WTC11 (cell line): ENCODE data around the gene TCF7L2. TPM values are rescaled to one million over a fixed set of nuclear protein-coding genes. Genes with fewer than 3 reads are reported as not detected.
A peak's percentile ranks its signal among the peaks of the same experiment; 100 is the strongest.

Experiments
- ATAC-seq: fragments of 200-7000 bp; cut with Tn5 transposase; 2 replicates; pipeline ENCODE4 v1.10.0; 2021; ENCODE audit warnings: mild to moderate bottlenecking, moderate library complexity
- CTCF ChIA-PET: fragments of 300-600 bp; sonication (Branson Sonifier 250); formaldehyde crosslinking; loops from one replicate; lab custom pipeline; 2021; ENCODE audit warnings: antibody characterized with exemption; lab: Charles Lee
- POLR2A ChIA-PET: fragments of 350-600 bp; sonication (Branson Sonifier 250); formaldehyde crosslinking; loops from one replicate; lab custom pipeline; 2021; ENCODE audit warnings: antibody characterized with exemption; lab: Charles Lee
- DNase-seq: peaks from one replicate; pipeline ENCODE4 v3.0.0; 2021; ENCODE audit warnings: low spot score
- H3K27ac Mint-ChIP-seq: 2 replicates; pipeline ENCODE4 v1.8.0; 2021; ENCODE audit warnings: mixed read lengths
- H3K27me3 Mint-ChIP-seq: 2 replicates; pipeline ENCODE4 v1.8.0; 2021; ENCODE audit warnings: low read depth, mild to moderate bottlenecking, moderate library complexity, mixed read lengths
- H3K36me3 Mint-ChIP-seq: 2 replicates; pipeline ENCODE4 v1.8.0; 2021; ENCODE audit warnings: mixed read lengths
- H3K4me1 Mint-ChIP-seq: 2 replicates; pipeline ENCODE4 v1.8.0; 2022; ENCODE audit warnings: mixed read lengths
- H3K4me3 Mint-ChIP-seq: 2 replicates; pipeline ENCODE4 v1.8.0; 2021; ENCODE audit warnings: mild to moderate bottlenecking, moderate library complexity, mixed read lengths
- H3K9me3 Mint-ChIP-seq: 2 replicates; pipeline ENCODE4 v1.8.0; 2021; ENCODE audit warnings: mixed read lengths
- ATF6 ChIP-seq: sonication (generic); formaldehyde crosslinking; IDR thresholded peaks from 2 replicates; pipeline ENCODE4 v1.8.1; 2023; ENCODE audit warnings: mild to moderate bottlenecking, missing genetic modification reagents
- CREB1 ChIP-seq: sonication (generic); formaldehyde crosslinking; IDR thresholded peaks from 2 replicates; pipeline ENCODE4 v1.8.0; 2023; ENCODE audit warnings: mild to moderate bottlenecking, missing genetic modification reagents
- MLX ChIP-seq: sonication (generic); formaldehyde crosslinking; IDR thresholded peaks from 2 replicates; pipeline ENCODE4 v1.8.1; 2023; ENCODE audit warnings: mild to moderate bottlenecking, missing genetic modification reagents, moderate library complexity
- NFE2L1 ChIP-seq: sonication (generic); formaldehyde crosslinking; IDR thresholded peaks from 2 replicates; pipeline ENCODE4 v1.8.1; 2023; ENCODE audit warnings: missing genetic modification reagents
- OVOL2 ChIP-seq: fragments of 250-450 bp; sonication (Bioruptor Pico); IDR thresholded peaks from 2 replicates; pipeline ENCODE4 v1.9.0; 2021; ENCODE audit warnings: mild to moderate bottlenecking, borderline replicate concordance
- SMAD3 ChIP-seq: sonication (generic); formaldehyde crosslinking; IDR thresholded peaks from 2 replicates; pipeline ENCODE4 v1.8.0; 2022; ENCODE audit warnings: missing genetic modification reagents, mild to moderate bottlenecking, borderline replicate concordance
- TCF7 ChIP-seq: sonication (generic); formaldehyde crosslinking; IDR thresholded peaks from 2 replicates; pipeline ENCODE4 v1.8.0; 2022; ENCODE audit warnings: mild to moderate bottlenecking, low read depth, missing genetic modification reagents, moderate library complexity
- ZBTB21 ChIP-seq: sonication (generic); formaldehyde crosslinking; IDR thresholded peaks from 2 replicates; pipeline ENCODE4 v1.8.1; 2023; ENCODE audit warnings: mild to moderate bottlenecking, missing genetic modification reagents, borderline replicate concordance
- ZNF263 ChIP-seq: sonication (generic); formaldehyde crosslinking; IDR thresholded peaks from 2 replicates; pipeline ENCODE4 v1.8.1; 2022; ENCODE audit warnings: low read depth, mild to moderate bottlenecking, moderate library complexity, missing genetic modification reagents
- ZNF532 ChIP-seq: fragments of 250-450 bp; sonication (Bioruptor Pico); IDR thresholded peaks from 2 replicates; pipeline ENCODE4 v1.9.0; 2021; ENCODE audit warnings: mild to moderate bottlenecking, borderline replicate concordance
- total RNA-seq: library from RNA; stranded (reverse); gene quantifications from 3 replicates; pipeline ENCODE4 v1.2.3, GENCODE V29; 2021
- TF ChIP-seq, protein P1 (sequence below): fragments of 250-450 bp; sonication (Bioruptor Pico); IDR thresholded peaks from 2 replicates; pipeline ENCODE4 v1.8.0; 2021; ENCODE audit warnings: mild to moderate bottlenecking
- TF ChIP-seq, protein P2 (sequence below): sonication (generic); formaldehyde crosslinking; IDR thresholded peaks from 2 replicates; pipeline ENCODE4 v1.8.0; 2023; ENCODE audit warnings: missing genetic modification reagents, mild to moderate bottlenecking, borderline replicate concordance
- TF ChIP-seq, protein P3 (sequence below): sonication (generic); formaldehyde crosslinking; IDR thresholded peaks from 2 replicates; pipeline ENCODE4 v1.8.1; 2022; ENCODE audit warnings: mild to moderate bottlenecking, missing genetic modification reagents, moderate library complexity, borderline replicate concordance

TCF7L2 gene
- total RNA-seq, 1 experiment from 2014 or later, result 44.5 TPM

DNA sequence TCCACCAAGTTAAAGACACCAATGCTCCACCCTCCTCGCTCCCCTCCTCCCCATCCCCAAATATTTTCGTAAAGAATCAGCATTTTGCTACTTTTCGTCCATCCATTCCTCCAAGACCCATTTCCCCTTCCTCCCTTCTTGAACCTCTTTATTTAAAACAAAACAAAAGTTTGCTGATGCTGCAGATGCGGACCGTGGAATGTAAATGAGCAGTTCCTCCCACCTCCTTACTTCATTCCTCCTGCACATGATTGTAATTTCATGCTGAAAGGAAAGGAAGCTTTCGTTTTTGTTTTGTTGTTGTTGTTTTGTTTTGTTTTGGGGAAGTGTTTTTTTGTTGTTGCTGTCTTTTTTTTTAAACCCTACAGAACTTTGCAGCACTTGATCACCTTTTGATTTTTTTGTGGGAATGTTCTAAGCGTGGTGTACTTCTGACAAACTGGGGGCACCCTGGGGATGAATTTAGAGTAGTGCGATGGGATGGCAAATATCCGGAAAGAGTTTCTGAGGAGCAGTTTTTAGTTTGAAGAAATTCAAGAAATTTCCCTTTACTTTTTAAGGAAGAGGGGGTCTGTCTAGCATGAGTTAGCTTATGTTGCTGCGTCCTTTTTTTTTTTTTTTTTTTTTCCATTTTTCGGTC, 177.3 kb downstream of the TCF7L2 start (continued):
- TF ChIP-seq, protein P1, sequence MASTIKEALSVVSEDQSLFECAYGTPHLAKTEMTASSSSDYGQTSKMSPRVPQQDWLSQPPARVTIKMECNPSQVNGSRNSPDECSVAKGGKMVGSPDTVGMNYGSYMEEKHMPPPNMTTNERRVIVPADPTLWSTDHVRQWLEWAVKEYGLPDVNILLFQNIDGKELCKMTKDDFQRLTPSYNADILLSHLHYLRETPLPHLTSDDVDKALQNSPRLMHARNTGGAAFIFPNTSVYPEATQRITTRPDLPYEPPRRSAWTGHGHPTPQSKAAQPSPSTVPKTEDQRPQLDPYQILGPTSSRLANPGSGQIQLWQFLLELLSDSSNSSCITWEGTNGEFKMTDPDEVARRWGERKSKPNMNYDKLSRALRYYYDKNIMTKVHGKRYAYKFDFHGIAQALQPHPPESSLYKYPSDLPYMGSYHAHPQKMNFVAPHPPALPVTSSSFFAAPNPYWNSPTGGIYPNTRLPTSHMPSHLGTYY (CRISPR knock-in tag), result no peak
- TF ChIP-seq TCF7 (CRISPR knock-in tag) (no peak), CREB1 (no peak), ZNF532 (no peak)

- Mint-ChIP-seq H3K27me3 (no peaks in the 10 kb centered on the region), H3K4me3 (peak overlapping the region; percentile 69), H3K4me1 (peaks cover 81% of the 10 kb centered on the region), H3K9me3 (no peaks in the 10 kb centered on the region), H3K36me3 (no peaks in the 10 kb centered on the region), H3K27ac (no peak overlapping the region)
- TF ChIP-seq MLX (CRISPR knock-in tag), result no peak
- no peak for TF ChIP-seq OVOL2
- TF ChIP-seq, protein P2, sequence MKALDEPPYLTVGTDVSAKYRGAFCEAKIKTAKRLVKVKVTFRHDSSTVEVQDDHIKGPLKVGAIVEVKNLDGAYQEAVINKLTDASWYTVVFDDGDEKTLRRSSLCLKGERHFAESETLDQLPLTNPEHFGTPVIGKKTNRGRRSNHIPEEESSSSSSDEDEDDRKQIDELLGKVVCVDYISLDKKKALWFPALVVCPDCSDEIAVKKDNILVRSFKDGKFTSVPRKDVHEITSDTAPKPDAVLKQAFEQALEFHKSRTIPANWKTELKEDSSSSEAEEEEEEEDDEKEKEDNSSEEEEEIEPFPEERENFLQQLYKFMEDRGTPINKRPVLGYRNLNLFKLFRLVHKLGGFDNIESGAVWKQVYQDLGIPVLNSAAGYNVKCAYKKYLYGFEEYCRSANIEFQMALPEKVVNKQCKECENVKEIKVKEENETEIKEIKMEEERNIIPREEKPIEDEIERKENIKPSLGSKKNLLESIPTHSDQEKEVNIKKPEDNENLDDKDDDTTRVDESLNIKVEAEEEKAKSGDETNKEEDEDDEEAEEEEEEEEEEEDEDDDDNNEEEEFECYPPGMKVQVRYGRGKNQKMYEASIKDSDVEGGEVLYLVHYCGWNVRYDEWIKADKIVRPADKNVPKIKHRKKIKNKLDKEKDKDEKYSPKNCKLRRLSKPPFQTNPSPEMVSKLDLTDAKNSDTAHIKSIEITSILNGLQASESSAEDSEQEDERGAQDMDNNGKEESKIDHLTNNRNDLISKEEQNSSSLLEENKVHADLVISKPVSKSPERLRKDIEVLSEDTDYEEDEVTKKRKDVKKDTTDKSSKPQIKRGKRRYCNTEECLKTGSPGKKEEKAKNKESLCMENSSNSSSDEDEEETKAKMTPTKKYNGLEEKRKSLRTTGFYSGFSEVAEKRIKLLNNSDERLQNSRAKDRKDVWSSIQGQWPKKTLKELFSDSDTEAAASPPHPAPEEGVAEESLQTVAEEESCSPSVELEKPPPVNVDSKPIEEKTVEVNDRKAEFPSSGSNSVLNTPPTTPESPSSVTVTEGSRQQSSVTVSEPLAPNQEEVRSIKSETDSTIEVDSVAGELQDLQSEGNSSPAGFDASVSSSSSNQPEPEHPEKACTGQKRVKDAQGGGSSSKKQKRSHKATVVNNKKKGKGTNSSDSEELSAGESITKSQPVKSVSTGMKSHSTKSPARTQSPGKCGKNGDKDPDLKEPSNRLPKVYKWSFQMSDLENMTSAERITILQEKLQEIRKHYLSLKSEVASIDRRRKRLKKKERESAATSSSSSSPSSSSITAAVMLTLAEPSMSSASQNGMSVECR, result no peak
- no peak for TF ChIP-seq SMAD3 (CRISPR knock-in tag)
- TF ChIP-seq ATF6 (CRISPR knock-in tag), result no peak
- TF ChIP-seq, protein P3, sequence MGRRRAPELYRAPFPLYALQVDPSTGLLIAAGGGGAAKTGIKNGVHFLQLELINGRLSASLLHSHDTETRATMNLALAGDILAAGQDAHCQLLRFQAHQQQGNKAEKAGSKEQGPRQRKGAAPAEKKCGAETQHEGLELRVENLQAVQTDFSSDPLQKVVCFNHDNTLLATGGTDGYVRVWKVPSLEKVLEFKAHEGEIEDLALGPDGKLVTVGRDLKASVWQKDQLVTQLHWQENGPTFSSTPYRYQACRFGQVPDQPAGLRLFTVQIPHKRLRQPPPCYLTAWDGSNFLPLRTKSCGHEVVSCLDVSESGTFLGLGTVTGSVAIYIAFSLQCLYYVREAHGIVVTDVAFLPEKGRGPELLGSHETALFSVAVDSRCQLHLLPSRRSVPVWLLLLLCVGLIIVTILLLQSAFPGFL (CRISPR knock-in tag), result no peak
- TF ChIP-seq ZNF263, result no peak
- TF ChIP-seq ZBTB21 (CRISPR knock-in tag), result no peak
- TF ChIP-seq ZNF532, result no peak
- TF ChIP-seq NFE2L1, result no peak
- ChIA-PET CTCF (interaction anchor here (0.6 to 1.1 kb wide), 6 partner anchors 11 to 430 kb away, joined by 3 to 6 read pairs (median 4); no protein-coding TSS in a partner anchor), POLR2A (interaction anchor here (0.6 kb wide), 1 partner anchor 313 kb away, joined by 3 read pairs; no protein-coding TSS in a partner anchor)
- DNase-seq (no peak), ATAC-seq (no peak)
Observed at GRCh38 chr10:113127901-113128283, 177.8 kb downstream of the TCF7L2 start.
